Dermis lymphatic vessel endothelial cell (primary cell): ENCODE data around the gene FAM149A. TPM values are rescaled to one million over a fixed set of nuclear protein-coding genes. Genes with fewer than 3 reads are reported as not detected.

ENCODE experiments used
- total RNA-seq: library from RNA; depleted of rRNA; stranded (reverse); fragments of >200 nt; gene quantifications from 2 replicates; pipeline ENCODE4 v1.2.1, GENCODE V29; 2014

Gene FAM149A
- total RNA-seq, result 0.09 and 0.11 TPM in 2 replicates

DNA sequence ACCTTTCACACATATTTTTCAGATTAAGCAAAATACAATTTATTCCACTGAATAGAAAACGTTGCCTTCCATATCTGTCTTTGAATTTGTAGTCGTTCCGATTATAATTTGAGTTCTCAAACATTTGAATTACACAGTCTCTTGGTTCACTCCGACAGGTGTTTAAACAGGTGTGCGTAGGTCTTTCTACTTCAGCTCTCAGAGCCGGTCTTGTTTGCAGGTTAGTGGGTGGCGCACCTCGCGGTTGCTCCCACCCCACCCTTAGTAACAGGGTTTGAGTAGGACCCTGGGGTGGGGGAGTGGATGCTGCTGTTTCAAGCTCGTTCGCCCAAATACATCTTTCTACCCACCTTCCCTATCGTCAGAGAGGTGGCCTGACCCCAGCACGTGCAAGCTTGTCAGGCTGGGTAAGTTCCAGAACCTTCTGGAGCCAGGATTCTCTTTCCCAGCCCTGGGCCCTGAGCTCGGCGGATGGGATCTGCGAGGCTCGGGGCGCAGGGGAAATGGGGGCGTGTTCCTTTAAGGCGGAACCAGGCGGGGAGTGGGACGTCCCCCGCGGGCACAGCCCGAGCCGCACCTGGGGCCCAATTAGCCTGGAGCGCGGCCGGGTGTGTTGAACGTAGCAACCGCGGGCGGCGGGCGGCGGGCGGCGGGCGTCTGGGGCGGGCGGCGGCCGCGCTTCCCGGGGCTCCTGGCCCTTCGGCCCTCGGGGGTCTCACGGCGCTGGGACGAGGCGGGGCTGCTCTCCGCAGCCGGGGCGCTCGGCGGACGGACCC, at the start of gene FAM149A:
Gene FAM149A (plus strand): TSS at position 591 of the 776 bp plus-strand sequence.

DNA sequence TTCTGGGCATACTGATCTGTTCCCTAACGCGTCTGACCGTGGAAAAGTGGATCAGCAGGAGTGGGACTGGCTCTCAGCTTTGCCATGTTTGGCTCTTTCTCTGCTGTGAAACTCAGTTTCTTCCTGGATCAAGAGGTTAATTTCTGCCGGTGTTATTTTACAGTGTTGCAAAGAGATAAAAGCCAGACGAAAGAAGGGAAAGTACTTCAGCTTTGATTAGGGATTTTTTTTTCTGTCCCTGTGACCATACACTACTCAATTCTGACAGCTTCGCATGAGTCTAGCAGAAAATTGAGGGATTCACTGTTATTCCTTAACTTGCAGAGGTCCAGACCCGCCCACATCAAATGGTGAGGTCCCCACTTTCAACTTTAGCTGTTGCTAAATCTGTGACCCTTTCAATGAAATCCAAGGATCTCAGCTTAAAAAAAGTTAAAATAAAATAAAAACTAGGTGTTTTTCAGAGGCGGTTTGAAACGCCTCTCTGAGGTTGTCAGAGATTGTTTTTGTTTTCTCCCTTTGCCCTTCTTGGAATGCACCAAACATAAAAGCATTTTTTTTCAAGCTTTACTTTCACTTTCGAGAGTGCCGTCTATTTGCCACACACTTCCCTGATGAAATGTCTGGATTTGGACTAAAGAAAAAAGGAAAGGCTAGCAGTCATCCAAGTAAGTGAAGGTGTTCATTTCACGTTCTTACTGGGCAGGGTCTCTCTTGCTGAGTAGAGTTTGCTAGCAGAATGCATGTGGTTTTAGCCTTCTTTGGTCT, 35.7 kb upstream of the FAM149A start, which contains the start of gene TLR3:
Gene TLR3 (plus strand): TSS at position 576 of the 768 bp plus-strand sequence. CDS start 7,464 bp downstream, outside the sequence.

DNA sequence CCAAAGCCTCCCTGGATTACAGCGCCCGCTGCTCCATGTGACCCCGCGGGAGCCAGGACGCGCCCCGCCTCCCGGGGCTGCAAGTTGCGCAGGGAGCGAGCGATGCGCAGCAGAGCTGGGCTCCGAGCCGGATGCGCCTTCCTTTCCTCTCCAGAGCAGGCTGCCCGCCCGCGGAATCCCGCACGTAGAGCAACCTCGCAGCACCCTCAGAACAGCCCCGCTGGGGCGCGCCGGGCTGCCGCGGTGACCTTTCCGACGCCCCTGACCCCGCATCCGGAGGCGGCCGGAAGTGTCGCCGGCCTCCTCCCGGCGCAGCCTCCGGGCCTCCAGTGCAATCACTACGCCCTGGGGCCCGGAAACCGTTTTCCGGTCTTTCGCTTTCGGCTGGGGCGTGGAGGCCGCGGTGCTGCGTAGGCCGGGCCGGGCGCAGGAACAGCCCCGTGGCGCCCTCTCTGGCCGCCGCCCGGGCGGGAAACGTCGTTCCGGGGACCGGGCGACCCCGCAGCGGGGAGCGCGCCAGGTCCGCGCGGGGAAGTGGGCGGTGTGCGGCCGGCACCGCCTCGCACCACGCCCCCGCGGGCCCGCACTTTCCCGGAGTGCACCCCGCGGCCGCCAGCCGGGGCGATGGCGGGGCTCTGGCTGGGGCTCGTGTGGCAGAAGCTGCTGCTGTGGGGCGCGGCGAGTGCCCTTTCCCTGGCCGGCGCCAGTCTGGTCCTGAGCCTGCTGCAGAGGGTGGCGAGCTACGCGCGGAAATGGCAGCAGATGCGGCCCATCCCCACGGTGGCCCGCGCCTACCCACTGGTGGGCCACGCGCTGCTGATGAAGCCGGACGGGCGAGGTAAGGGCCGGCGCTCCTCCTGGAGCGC, 86.9 kb downstream of the FAM149A start, which contains the start of gene CYP4V2:
Gene CYP4V2 (plus strand): TSS at position 368 of the 866 bp plus-strand sequence. CDS start 257 bp downstream, at position 625.

Other genes starting within 250 kb of the FAM149A start
- 0.54 and 0.60 TPM in 2 replicates for gene TLR3, start 35.5 kb upstream of the FAM149A start, total RNA-seq
- 4.9 and 5.1 TPM in 2 replicates for gene CYP4V2, start 86.9 kb downstream of the FAM149A start, total RNA-seq
- gene KLKB1, start 122.8 kb downstream of the FAM149A start, total RNA-seq, result 0.95 and 0.98 TPM in 2 replicates
- gene F11, start 161.5 kb downstream of the FAM149A start, total RNA-seq, result not detected in 2 replicates